Fibroblast of lung (primary cell): ENCODE results near the gene PDE4B.

Source experiments
- EZH2 ChIP-seq: IDR thresholded peaks from 2 replicates; pipeline ENCODE4 v1.5.1; 2012; ENCODE audit warnings: low read length, control low read depth, mild to moderate bottlenecking; ENCODE audit errors: missing control alignments
- TF ChIP-seq, protein P1 (sequence below), 2 donors: IDR thresholded peaks in 1 of 2; conservative IDR thresholded peaks in 1 of 2; 1 replicate in 1 of 2; 2 replicates in 1 of 2; pipeline ENCODE4 v1.5.1; 2011 to 2012; ENCODE audit warnings: low read length in 2 of 2, control low read depth in 1 of 2, inconsistent platforms in 1 of 2, low read depth in 1 of 2, mild to moderate bottlenecking in 1 of 2

DNA sequence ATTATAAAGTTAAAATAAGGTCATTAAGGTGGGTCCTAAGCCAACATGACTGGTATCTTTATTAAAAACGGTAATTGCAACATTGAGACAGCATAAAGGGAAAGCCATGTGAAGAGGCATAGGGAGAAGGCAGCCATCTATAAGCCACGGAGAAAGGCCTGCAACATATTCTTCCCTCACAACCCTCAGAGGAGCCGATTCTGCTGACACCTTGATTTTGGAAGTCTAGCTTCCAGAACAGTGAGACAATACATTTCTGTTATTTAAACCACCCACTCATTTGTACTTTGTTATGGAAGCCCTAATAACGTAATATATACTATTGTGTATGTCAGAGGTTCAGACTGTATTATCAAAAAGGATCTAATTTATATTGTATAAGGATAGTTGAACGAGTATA is 190.8 kb downstream of the PDE4B start:
- TF ChIP-seq, protein P1, sequence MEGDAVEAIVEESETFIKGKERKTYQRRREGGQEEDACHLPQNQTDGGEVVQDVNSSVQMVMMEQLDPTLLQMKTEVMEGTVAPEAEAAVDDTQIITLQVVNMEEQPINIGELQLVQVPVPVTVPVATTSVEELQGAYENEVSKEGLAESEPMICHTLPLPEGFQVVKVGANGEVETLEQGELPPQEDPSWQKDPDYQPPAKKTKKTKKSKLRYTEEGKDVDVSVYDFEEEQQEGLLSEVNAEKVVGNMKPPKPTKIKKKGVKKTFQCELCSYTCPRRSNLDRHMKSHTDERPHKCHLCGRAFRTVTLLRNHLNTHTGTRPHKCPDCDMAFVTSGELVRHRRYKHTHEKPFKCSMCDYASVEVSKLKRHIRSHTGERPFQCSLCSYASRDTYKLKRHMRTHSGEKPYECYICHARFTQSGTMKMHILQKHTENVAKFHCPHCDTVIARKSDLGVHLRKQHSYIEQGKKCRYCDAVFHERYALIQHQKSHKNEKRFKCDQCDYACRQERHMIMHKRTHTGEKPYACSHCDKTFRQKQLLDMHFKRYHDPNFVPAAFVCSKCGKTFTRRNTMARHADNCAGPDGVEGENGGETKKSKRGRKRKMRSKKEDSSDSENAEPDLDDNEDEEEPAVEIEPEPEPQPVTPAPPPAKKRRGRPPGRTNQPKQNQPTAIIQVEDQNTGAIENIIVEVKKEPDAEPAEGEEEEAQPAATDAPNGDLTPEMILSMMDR (conservative IDR thresholded peaks at IDR 0.05 in 1 of 2, IDR thresholded peaks at IDR 0.05 in 1 of 2; ENCODE audit: low read depth in 1 of 2, low read length in 2 of 2), result no peak
- no peak for TF ChIP-seq EZH2
